RWPE1 (cell line): Measurements from ENCODE around the gene TMEM41A.
A peak's percentile ranks its signal among the peaks of the same experiment; 100 is the strongest.
"Not testable (repeated sequence)": the region's sequence is repeated elsewhere in the genome, so short reads cannot be mapped to it uniquely, and the experiment has no call there.

Source experiments
- CTCF ChIA-PET: fragments of 350-600 bp; sonication (Branson Sonifier 250); formaldehyde crosslinking; extraction: SDS; loops from one replicate; lab custom pipeline; 2021; lab: Yijun Ruan, JAX
- POLR2A ChIA-PET: fragments of 400-600 bp; formaldehyde crosslinking; extraction: SDS; loops from one replicate; lab custom pipeline; 2020; ENCODE audit warnings: antibody characterized with exemption; ENCODE audit not compliant: low non-redundant PET; lab: Yijun Ruan, JAX
- DNase-seq: peaks from one replicate; pipeline ENCODE4 v3.0.0; 2012; ENCODE audit warnings: low spot score
- H3K27ac ChIP-seq: fragments of 450-650 bp; 2 replicates; pipeline ENCODE4 v1.5.1; 2017
- TF ChIP-seq, protein P1 (sequence below): fragments of 450-650 bp; conservative IDR thresholded peaks from 2 replicates; pipeline ENCODE4 v1.5.1; 2017; ENCODE audit warnings: low read depth, mild to moderate bottlenecking

TMEM41A gene

DNA sequence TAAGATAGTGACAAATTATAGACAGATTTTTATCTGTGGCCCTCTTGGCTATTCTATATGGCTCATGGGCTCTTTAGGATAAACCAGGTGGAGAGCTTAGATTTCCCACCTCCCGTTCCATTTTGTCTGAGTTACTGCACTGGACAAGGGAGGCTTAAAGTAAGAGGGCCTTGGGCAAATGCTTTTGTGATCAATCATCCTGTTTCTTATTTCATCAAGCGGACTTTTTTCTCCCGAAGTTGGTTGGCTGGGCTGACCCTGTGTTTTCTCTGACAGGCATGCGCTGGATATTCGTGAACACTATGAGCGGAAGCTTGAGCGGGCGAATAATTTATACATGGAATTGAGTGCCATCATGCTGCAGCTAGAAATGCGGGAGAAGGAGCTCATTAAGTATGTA lies 33.4 kb downstream of the TMEM41A start:
- CTCF ChIA-PET = no interaction called here
- no peak overlapping the region for H3K27ac ChIP-seq
- no peak for DNase-seq
- TF ChIP-seq, protein P1, sequence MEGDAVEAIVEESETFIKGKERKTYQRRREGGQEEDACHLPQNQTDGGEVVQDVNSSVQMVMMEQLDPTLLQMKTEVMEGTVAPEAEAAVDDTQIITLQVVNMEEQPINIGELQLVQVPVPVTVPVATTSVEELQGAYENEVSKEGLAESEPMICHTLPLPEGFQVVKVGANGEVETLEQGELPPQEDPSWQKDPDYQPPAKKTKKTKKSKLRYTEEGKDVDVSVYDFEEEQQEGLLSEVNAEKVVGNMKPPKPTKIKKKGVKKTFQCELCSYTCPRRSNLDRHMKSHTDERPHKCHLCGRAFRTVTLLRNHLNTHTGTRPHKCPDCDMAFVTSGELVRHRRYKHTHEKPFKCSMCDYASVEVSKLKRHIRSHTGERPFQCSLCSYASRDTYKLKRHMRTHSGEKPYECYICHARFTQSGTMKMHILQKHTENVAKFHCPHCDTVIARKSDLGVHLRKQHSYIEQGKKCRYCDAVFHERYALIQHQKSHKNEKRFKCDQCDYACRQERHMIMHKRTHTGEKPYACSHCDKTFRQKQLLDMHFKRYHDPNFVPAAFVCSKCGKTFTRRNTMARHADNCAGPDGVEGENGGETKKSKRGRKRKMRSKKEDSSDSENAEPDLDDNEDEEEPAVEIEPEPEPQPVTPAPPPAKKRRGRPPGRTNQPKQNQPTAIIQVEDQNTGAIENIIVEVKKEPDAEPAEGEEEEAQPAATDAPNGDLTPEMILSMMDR = no peak
- POLR2A ChIA-PET = interaction anchor here (0.6 kb wide), 1 partner anchor 244 kb away, joined by 4 read pairs; no protein-coding TSS in a partner anchor

DNA sequence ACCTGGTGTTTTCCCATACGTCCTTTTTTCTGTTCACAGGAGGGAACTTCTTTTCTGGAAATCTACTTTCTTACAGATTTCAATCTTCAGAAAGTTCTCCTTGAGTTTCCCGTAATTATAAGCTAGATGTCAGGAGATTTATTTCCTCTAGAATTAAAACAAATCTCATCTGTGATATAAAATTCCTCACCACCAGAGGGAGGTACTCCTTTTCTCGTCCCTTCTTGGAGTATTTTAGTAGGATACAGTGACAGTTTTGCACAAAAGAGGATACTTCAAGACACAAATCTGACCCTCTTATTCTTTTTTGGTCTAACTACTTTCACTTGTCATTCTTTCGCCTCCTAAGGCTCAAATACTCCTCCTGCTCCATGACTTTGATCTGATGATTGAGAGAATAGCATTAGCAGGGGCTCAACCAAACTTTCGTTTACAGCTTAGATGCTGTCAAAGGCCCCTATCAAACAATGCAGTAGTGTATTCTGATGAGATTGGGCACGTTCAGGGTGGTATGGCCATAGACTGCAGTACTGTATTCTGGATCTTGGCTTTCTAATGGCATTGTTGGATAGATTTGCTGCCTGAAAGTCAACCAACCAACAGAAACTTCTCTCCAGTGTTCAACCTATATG lies 38.0 kb downstream of the TMEM41A start:
- TF ChIP-seq, protein P1 = 0 out of 2 replicates have a peak, but pooled peaks have one; percentile 19
- peak; percentile 45 for DNase-seq
- H3K27ac ChIP-seq = no peak overlapping the region
- ChIA-PET POLR2A (no interaction called here), CTCF (interaction anchor here (0.6 to 2.2 kb wide), 15 partner anchors 9 to 1298 kb away, joined by 3 to 14 read pairs (median 4); partner anchors contain the start of gene SENP2)

DNA sequence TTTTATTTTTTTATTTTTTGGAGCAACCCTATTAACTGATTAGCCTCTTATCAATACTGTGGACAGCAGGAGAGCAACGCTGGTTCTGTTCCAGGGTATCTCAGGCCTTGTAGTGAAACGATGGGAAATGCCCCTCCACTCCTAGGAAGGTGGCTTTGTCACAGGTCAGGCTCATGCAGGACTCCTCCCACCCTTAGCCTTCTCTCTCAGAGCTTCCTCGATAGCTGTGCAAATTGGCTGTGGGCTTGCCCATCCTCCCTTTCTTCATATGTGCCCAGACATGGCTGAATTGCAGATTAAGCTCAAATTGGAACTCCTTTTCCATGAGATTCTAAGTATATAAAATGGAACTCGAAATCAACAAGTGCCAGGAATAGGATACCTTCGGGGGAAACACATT lies 38.5 kb downstream of the TMEM41A start:
- ChIA-PET POLR2A (no interaction called here), CTCF (interaction anchor here (0.6 to 2.2 kb wide), 12 partner anchors 8 to 524 kb away, joined by 3 to 14 read pairs (median 6); no protein-coding TSS in a partner anchor)
- TF ChIP-seq, protein P1 = no peak
- no peak overlapping the region for H3K27ac ChIP-seq
- no peak for DNase-seq

DNA sequence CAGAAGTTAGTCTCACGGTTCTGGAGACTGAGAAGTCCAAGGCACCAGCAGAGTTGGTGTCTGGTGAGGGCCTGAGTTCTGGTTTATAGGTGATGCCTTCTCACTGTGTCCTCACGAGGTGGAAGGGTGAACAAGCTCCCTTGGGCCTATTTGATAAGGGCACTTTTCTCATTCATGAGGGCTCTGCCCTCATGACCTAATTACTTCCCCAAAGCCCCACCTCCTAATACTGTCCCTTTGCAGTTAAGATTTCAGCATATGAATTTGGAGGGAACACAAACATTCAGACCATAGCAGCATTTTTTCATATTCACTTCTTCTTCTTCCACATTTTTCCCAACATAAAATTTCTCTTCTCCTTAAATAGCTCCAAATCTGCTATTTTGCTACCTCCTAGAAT lies 41.5 kb downstream of the TMEM41A start:
- TF ChIP-seq, protein P1 = no peak
- CTCF ChIA-PET = interaction anchor here (0.8 to 1.6 kb wide), 2 partner anchors 102 to 118 kb away, joined by 3 read pairs; no protein-coding TSS in a partner anchor
- no peak for DNase-seq
- no peak overlapping the region for H3K27ac ChIP-seq
- POLR2A ChIA-PET = no interaction called here

DNA sequence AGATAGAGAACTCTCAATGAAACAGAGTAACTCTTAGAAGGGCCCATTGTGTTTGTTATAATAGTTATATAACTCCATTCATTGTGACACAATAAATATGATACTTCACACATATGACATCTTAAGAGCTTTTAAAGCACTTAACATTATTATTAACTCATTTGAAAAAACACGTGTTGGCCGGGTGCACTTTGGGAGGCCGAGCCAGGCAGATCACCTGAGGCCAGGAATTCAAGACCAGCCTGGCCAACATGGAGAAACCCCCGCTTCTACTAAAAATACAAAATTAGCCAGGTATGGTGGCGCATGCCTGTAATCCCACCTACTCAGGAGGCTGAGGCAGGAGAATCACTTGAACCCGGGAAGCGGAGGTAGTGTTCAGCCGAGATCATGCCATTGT lies 47.4 kb downstream of the TMEM41A start:
- H3K27ac ChIP-seq, POLR2A ChIA-PET, DNase-seq: not testable (repeated sequence)
- CTCF ChIA-PET = interaction anchor here (1.0 kb wide), 1 partner anchor 9 kb away, joined by 3 read pairs; no protein-coding TSS in a partner anchor

DNA sequence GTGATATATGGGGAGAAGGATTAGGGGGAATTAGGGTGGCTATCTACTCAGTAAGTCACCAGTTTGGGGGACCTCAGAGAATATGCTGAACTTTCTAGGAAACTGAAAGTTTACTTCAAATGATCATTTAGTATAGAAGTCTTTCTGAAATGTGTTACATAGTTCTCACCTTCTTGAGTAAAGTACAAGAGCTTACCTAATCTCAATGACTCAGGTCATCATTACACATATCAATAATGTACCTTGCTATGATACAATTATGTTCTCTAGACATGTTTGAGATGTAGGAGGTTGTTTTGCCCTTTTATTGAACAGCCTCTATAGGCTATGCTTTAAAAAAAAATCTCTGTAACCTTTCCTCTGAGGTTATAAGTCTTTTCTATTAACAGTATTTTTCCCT lies 50.7 kb downstream of the TMEM41A start:
- TF ChIP-seq, protein P1 = no peak
- H3K27ac ChIP-seq = no peak overlapping the region
- ChIA-PET POLR2A (no interaction called here), CTCF (no interaction called here)
- no peak for DNase-seq

DNA sequence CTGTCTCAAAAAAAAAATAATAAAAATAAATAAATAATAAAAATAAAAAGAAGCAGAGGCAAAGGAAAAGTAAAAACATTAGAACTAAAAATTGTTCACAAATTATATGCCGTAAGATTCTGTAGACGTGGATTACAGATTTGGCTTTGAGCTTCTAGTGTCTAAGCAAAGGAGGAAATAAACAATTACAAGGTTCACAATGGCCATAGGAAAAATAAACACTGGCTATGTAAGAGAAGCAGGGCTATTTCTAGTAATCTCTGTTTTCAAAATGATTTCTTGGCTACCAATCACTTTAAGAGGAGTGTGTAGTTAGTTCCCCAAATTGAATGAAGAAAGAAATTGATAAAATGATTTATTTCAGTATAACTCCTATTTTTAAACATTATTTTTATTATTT lies 54.5 kb downstream of the TMEM41A start:
- TF ChIP-seq, protein P1 = no peak
- DNase-seq = no peak
- ChIA-PET CTCF (no interaction called here), POLR2A (no interaction called here)
- no peak overlapping the region for H3K27ac ChIP-seq
